GM10248 (cell line): ENCODE measurements around the gene CDC37L1.

Source experiments
- CTCF ChIA-PET: fragments of 300-600 bp; sonication (Branson Sonifier 250); formaldehyde crosslinking; extraction: SDS; loops from one replicate; lab custom pipeline; 2021; ENCODE audit warnings: antibody characterized with exemption; lab: Yijun Ruan, JAX
- POLR2A ChIA-PET: fragments of 350-650 bp; sonication (Branson Sonifier 250); formaldehyde crosslinking; extraction: SDS; loops from one replicate; lab custom pipeline; 2020; ENCODE audit warnings: antibody characterized with exemption; lab: Yijun Ruan, JAX
- DNase-seq: peaks from one replicate; pipeline ENCODE4 v3.0.0; 2012; ENCODE audit errors: extremely low spot score
- TF ChIP-seq, protein P1 (sequence below): IDR thresholded peaks from 2 replicates; pipeline ENCODE4 v1.5.1; 2012; ENCODE audit warnings: mild to moderate bottlenecking, low read depth; ENCODE audit errors: extremely low read depth, missing control alignments, control extremely low read depth

The CDC37L1 gene

DNA sequence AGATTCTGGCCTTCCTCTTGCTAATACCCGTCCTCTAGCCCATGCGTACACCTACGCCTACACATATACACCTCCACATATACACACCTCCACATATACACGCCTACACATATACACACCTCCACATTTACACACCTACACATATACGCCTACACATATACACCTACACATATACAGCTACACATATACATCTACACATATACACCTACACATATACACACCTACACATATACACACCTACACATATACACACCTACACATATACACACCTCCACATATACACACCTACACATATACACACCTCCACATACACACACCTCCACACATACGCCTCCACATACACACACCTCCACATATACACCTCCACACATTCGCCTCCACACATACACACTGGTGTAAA lies 34.5 kb downstream of the CDC37L1 start:
- TF ChIP-seq, protein P1, sequence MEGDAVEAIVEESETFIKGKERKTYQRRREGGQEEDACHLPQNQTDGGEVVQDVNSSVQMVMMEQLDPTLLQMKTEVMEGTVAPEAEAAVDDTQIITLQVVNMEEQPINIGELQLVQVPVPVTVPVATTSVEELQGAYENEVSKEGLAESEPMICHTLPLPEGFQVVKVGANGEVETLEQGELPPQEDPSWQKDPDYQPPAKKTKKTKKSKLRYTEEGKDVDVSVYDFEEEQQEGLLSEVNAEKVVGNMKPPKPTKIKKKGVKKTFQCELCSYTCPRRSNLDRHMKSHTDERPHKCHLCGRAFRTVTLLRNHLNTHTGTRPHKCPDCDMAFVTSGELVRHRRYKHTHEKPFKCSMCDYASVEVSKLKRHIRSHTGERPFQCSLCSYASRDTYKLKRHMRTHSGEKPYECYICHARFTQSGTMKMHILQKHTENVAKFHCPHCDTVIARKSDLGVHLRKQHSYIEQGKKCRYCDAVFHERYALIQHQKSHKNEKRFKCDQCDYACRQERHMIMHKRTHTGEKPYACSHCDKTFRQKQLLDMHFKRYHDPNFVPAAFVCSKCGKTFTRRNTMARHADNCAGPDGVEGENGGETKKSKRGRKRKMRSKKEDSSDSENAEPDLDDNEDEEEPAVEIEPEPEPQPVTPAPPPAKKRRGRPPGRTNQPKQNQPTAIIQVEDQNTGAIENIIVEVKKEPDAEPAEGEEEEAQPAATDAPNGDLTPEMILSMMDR, result no peak
- DNase-seq, result no peak
- CTCF ChIA-PET, result interaction anchor here (1.2 to 2.1 kb wide), 2 partner anchors 15 to 728 kb away, joined by 4 read pairs; no protein-coding TSS in a partner anchor
- POLR2A ChIA-PET, result no interaction called here

DNA sequence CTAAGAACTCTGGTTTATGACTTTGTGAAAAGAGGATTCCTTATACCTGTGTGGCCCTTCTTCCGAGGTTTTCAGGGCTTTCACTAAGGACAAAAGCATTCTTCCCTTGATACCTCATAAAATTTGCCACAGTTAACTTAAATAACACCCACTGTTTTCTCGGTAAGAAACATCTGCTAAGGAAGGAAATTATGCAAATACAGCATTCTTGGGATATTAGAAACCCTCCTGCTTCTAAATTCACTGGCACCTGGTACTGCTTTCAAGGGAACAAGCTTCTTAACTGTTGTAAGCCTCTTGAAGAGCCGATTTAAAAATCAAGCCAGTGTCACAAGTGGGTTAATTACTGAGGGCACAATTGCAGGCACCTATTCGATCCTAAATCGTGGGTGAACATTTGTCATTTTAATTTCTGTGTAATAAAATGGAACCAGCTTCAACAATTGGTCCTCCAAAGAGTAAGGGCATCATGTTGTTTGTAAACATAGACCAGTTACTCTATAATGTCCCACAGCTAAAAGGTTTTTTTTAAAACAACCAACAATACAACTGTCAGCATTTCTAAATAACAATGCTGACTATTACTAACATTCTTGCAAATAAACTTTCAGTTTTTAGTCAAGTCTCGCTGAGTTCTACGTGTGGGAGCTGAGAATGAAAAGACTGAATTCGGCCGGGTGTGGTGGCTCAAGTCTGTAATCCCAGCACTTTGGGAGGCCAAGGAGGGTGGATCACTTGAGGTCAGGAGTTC lies 35.1 kb downstream of the CDC37L1 start:
- no peak for DNase-seq
- ChIA-PET CTCF (interaction anchor here (1.2 to 2.1 kb wide), 3 partner anchors 16 to 728 kb away, joined by 4 read pairs; no protein-coding TSS in a partner anchor), POLR2A (no interaction called here)
- TF ChIP-seq, protein P1, result no peak

DNA sequence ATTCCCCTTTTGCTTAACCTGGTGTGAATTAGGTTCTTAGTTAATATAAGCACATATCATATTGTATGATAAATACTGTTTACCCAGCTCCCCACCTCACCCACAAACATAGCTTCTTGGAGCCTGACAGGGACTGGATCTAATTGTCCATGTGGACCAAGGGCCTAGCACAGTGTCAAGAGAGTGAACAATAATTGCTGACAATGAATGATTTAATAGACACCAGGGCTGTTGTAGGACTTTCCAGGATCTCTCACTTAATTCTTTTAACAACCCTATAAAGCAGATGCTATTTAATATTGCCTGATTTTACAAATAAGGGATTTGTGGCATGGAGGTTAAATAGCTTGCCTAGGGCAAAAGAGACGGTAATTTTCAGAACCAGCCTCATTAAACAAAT lies 36.8 kb downstream of the CDC37L1 start:
- TF ChIP-seq, protein P1, result no peak
- ChIA-PET CTCF (interaction anchor here (0.7 to 1.5 kb wide), 6 partner anchors 9 to 34 kb away, joined by 3 to 6 read pairs (median 3); no protein-coding TSS in a partner anchor), POLR2A (no interaction called here)
- no peak for DNase-seq

DNA sequence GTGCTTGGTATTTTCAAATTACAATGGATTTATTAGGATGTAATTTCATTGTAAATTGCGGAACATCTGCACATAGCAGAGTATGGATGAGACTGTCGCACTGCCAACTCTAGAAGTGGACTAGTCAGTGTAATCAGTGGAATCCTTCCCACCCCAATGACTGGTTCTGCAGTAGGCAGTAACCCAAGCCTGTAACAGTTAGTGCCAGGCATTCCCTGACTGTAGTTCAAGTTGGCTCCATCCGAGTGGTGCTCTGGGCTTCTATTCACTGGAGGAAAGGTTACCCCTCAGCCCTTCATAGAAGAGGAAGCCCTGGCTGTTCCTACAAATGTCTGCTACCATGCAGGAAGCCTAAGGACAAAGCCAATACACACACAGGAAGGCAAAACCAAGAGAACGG lies 38.4 kb downstream of the CDC37L1 start:
- CTCF ChIA-PET, result interaction anchor here (0.8 to 1.7 kb wide), 4 partner anchors 8 to 23 kb away, joined by 3 to 5 read pairs (median 4); partner anchors contain the start of gene AK3
- no peak for DNase-seq
- TF ChIP-seq, protein P1, result no peak
- POLR2A ChIA-PET, result no interaction called here

DNA sequence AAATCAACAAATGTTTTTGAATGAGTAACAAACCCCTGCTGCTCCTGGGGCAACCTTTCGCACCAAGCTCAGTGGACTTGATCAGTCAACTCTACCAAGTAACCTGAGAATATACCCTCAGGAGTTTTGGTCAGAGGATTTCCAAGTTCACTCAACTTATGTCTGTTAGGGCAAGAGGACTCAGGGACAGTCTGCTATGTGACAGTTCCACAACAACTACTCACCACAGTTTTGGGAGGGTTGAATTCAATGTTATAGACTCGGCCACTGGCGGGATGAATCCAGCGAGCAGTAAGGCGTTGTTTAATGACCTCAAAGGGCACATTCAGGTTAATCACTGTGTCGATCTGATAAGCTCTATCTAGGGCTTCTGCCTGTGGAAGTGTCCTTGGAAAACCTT lies 39.5 kb downstream of the CDC37L1 start:
- no peak for DNase-seq
- TF ChIP-seq, protein P1, result no peak
- ChIA-PET POLR2A (no interaction called here), CTCF (interaction anchor here (0.8 to 1.9 kb wide), 3 partner anchors 9 to 12 kb away, joined by 3 to 5 read pairs (median 4); no protein-coding TSS in a partner anchor)

DNA sequence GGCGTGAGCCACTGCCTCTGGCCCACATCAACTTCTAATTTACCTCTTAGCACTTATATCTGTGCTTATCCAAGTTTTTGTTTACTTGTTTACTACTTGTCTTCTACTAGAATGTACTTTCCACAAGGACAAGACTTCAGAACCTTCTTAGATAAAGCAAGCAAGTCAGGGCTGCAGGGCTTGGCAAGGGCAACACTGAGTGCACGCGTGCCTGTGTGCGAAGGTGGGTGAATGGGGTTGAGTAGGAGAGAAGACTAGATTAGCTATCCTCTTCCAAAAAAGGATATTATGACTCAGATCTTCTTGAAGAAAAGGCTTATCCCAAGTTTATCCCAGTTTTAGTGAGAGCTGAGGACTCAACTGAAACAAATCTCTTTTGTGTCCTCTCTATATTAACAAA lies 42.4 kb downstream of the CDC37L1 start:
- CTCF ChIA-PET, result interaction anchor here (0.8 to 2.0 kb wide), 2 partner anchors 15 to 81 kb away, joined by 3 to 10 read pairs; no protein-coding TSS in a partner anchor
- TF ChIP-seq, protein P1, result no peak

More for the DNA sequence above, 42.4 kb downstream of the CDC37L1 start:
- no peak for DNase-seq
- POLR2A ChIA-PET, result no interaction called here
